WTC11 (cell line): ENCODE measurements around the gene NXT1. TPM values are rescaled to one million over a fixed set of nuclear protein-coding genes. Genes with fewer than 3 reads are reported as not detected.

Source experiments
- ATAC-seq: fragments of 200-7000 bp; cut with Tn5 transposase; 2 replicates; pipeline ENCODE4 v1.10.0; 2021; ENCODE audit warnings: mild to moderate bottlenecking, moderate library complexity
- CTCF ChIA-PET: fragments of 300-600 bp; sonication (Branson Sonifier 250); formaldehyde crosslinking; loops from one replicate; lab custom pipeline; 2021; ENCODE audit warnings: antibody characterized with exemption; lab: Charles Lee
- POLR2A ChIA-PET: fragments of 350-600 bp; sonication (Branson Sonifier 250); formaldehyde crosslinking; loops from one replicate; lab custom pipeline; 2021; ENCODE audit warnings: antibody characterized with exemption; lab: Charles Lee
- DNase-seq: peaks from one replicate; pipeline ENCODE4 v3.0.0; 2021; ENCODE audit warnings: low spot score
- H3K27ac Mint-ChIP-seq: 2 replicates; pipeline ENCODE4 v1.8.0; 2021; ENCODE audit warnings: mixed read lengths
- H3K27me3 Mint-ChIP-seq: 2 replicates; pipeline ENCODE4 v1.8.0; 2021; ENCODE audit warnings: low read depth, mild to moderate bottlenecking, moderate library complexity, mixed read lengths
- H3K36me3 Mint-ChIP-seq: 2 replicates; pipeline ENCODE4 v1.8.0; 2021; ENCODE audit warnings: mixed read lengths
- H3K4me1 Mint-ChIP-seq: 2 replicates; pipeline ENCODE4 v1.8.0; 2022; ENCODE audit warnings: mixed read lengths
- H3K4me3 Mint-ChIP-seq: 2 replicates; pipeline ENCODE4 v1.8.0; 2021; ENCODE audit warnings: mild to moderate bottlenecking, moderate library complexity, mixed read lengths
- H3K9me3 Mint-ChIP-seq: 2 replicates; pipeline ENCODE4 v1.8.0; 2021; ENCODE audit warnings: mixed read lengths
- ATF1 ChIP-seq: sonication (generic); formaldehyde crosslinking; IDR thresholded peaks from 2 replicates; pipeline ENCODE4 v1.8.1; 2023; ENCODE audit warnings: mild to moderate bottlenecking, moderate library complexity, missing genetic modification reagents
- ATF6 ChIP-seq: sonication (generic); formaldehyde crosslinking; IDR thresholded peaks from 2 replicates; pipeline ENCODE4 v1.8.1; 2023; ENCODE audit warnings: mild to moderate bottlenecking, missing genetic modification reagents
- CBFB ChIP-seq: sonication (generic); formaldehyde crosslinking; IDR thresholded peaks from 2 replicates; pipeline ENCODE4 v1.8.1; 2022; ENCODE audit warnings: mild to moderate bottlenecking, low read depth, missing genetic modification reagents
- CDX4 ChIP-seq: fragments of 250-450 bp; sonication (Bioruptor Pico); IDR thresholded peaks from 2 replicates; pipeline ENCODE4 v1.9.0; 2021; ENCODE audit warnings: moderate library complexity, mild to moderate bottlenecking, inconsistent platforms, borderline replicate concordance
- CREM ChIP-seq: sonication (generic); formaldehyde crosslinking; IDR thresholded peaks from 2 replicates; pipeline ENCODE4 v1.8.1; 2022; ENCODE audit warnings: mild to moderate bottlenecking, missing genetic modification reagents, moderate library complexity
- ELF4 ChIP-seq: sonication (generic); formaldehyde crosslinking; IDR thresholded peaks from 2 replicates; pipeline ENCODE4 v1.8.1; 2022; ENCODE audit warnings: low read depth, mild to moderate bottlenecking, moderate library complexity, missing genetic modification reagents
- ETV6 ChIP-seq: sonication (generic); formaldehyde crosslinking; IDR thresholded peaks from 2 replicates; pipeline ENCODE4 v1.8.1; 2022; ENCODE audit warnings: mild to moderate bottlenecking, missing genetic modification reagents
- GABPB1 ChIP-seq: sonication (generic); formaldehyde crosslinking; IDR thresholded peaks from 2 replicates; pipeline ENCODE4 v1.8.1; 2023; ENCODE audit warnings: mild to moderate bottlenecking, missing genetic modification reagents
- GRHL2 ChIP-seq: fragments of 250-450 bp; sonication (Bioruptor Pico); IDR thresholded peaks from 2 replicates; pipeline ENCODE4 v1.8.0; 2022; ENCODE audit warnings: mild to moderate bottlenecking, moderate library complexity; ENCODE audit not compliant: insufficient replicate concordance, severe bottlenecking
- HMGA2 ChIP-seq: fragments of 250-450 bp; sonication (Bioruptor Pico); IDR thresholded peaks from 2 replicates; pipeline ENCODE4 v1.4.0; 2021; ENCODE audit warnings: mild to moderate bottlenecking, moderate library complexity
- JUN ChIP-seq: sonication (generic); formaldehyde crosslinking; IDR thresholded peaks from 2 replicates; pipeline ENCODE4 v1.8.0; 2023; ENCODE audit warnings: mild to moderate bottlenecking, missing genetic modification reagents
- MAX ChIP-seq: sonication (generic); formaldehyde crosslinking; IDR thresholded peaks from 2 replicates; pipeline ENCODE4 v1.8.0; 2022; ENCODE audit warnings: mild to moderate bottlenecking, missing genetic modification reagents
- NFATC4 ChIP-seq: fragments of 250-450 bp; sonication (Bioruptor Pico); IDR thresholded peaks from 2 replicates; pipeline ENCODE4 v1.9.0; 2021; ENCODE audit warnings: mild to moderate bottlenecking
- NR1H2 ChIP-seq: sonication (generic); formaldehyde crosslinking; IDR thresholded peaks from 2 replicates; pipeline ENCODE4 v1.9.0; 2021; ENCODE audit warnings: mild to moderate bottlenecking, moderate library complexity, missing genetic modification reagents
- PRRX2 ChIP-seq: fragments of 250-450 bp; sonication (Bioruptor Pico); IDR thresholded peaks from 2 replicates; pipeline ENCODE4 v1.8.0; 2021; ENCODE audit warnings: mild to moderate bottlenecking
- RORB ChIP-seq: fragments of 250-450 bp; sonication (Bioruptor Pico); IDR thresholded peaks from 2 replicates; pipeline ENCODE4 v1.9.0; 2021; ENCODE audit warnings: mild to moderate bottlenecking
- SMAD4 ChIP-seq: sonication (generic); formaldehyde crosslinking; IDR thresholded peaks from 2 replicates; pipeline ENCODE4 v1.8.0; 2022; ENCODE audit warnings: mild to moderate bottlenecking, missing genetic modification reagents
- STAT6 ChIP-seq: sonication (generic); formaldehyde crosslinking; conservative IDR thresholded peaks from 2 replicates; pipeline ENCODE4 v1.8.1; 2023; ENCODE audit warnings: mild to moderate bottlenecking, low read depth, missing genetic modification reagents, moderate library complexity
- TCF7 ChIP-seq: sonication (generic); formaldehyde crosslinking; IDR thresholded peaks from 2 replicates; pipeline ENCODE4 v1.8.0; 2022; ENCODE audit warnings: mild to moderate bottlenecking, low read depth, missing genetic modification reagents, moderate library complexity
- ZBTB21 ChIP-seq: sonication (generic); formaldehyde crosslinking; IDR thresholded peaks from 2 replicates; pipeline ENCODE4 v1.8.1; 2023; ENCODE audit warnings: mild to moderate bottlenecking, missing genetic modification reagents, borderline replicate concordance
- ZNF219 ChIP-seq: sonication (generic); formaldehyde crosslinking; IDR thresholded peaks from 2 replicates; pipeline ENCODE4 v1.8.0; 2023; ENCODE audit warnings: missing genetic modification reagents, mild to moderate bottlenecking, borderline replicate concordance
- ZNF263 ChIP-seq: sonication (generic); formaldehyde crosslinking; IDR thresholded peaks from 2 replicates; pipeline ENCODE4 v1.8.1; 2022; ENCODE audit warnings: low read depth, mild to moderate bottlenecking, moderate library complexity, missing genetic modification reagents
- ZNF423 ChIP-seq: fragments of 250-450 bp; sonication (Bioruptor Pico); IDR thresholded peaks from 2 replicates; pipeline ENCODE4 v2.1.2; 2022; ENCODE audit warnings: mild to moderate bottlenecking, moderate library complexity
- ZNF512 ChIP-seq: sonication (generic); formaldehyde crosslinking; IDR thresholded peaks from 2 replicates; pipeline ENCODE4 v1.8.1; 2022; ENCODE audit warnings: missing genetic modification reagents, borderline replicate concordance
- total RNA-seq: library from RNA; stranded (reverse); gene quantifications from 3 replicates; pipeline ENCODE4 v1.2.3, GENCODE V29; 2021

The NXT1 gene
- total RNA-seq, 1 experiment from 2014 or later = 18.8 TPM

GRCh38 chr20:23314699-23315098 is 35.9 kb upstream of the NXT1 start (continued):
- TF ChIP-seq STAT6 (CRISPR knock-in tag) = no peak
- TF ChIP-seq RORB (CRISPR knock-in tag) = no peak
- no peak for TF ChIP-seq ATF1 (CRISPR knock-in tag)
- no peak for TF ChIP-seq HMGA2
- TF ChIP-seq ATF6 (CRISPR knock-in tag) = no peak
- no peak for TF ChIP-seq TCF7 (CRISPR knock-in tag)
- TF ChIP-seq SMAD4 (CRISPR knock-in tag) = no peak
- TF ChIP-seq GABPB1 = no peak
- TF ChIP-seq CBFB = no peak
- no peak for TF ChIP-seq MAX
- TF ChIP-seq ZNF219 (CRISPR knock-in tag) = no peak
- no peak for TF ChIP-seq ZBTB21 (CRISPR knock-in tag)
- TF ChIP-seq ELF4 = no peak
- TF ChIP-seq ZNF263 (CRISPR knock-in tag) = no peak

GRCh38 chr20:23315099-23315498 is 35.5 kb upstream of the NXT1 start:
- no peaks in the 10 kb centered on the region; the same call in 1 of the 2 replicates for H3K36me3 Mint-ChIP-seq
- no peaks in the 10 kb centered on the region for H3K27me3 Mint-ChIP-seq
- ChIA-PET POLR2A (no interaction called here), CTCF (no interaction called here)
- DNase-seq (no peak), ATAC-seq (no peak)
- H3K27ac Mint-ChIP-seq = no peak overlapping the region
- H3K4me3 Mint-ChIP-seq = no peak overlapping the region
- peaks cover 6% of the 10 kb centered on the region; the same call in 1 of the 2 replicates for H3K9me3 Mint-ChIP-seq
- H3K4me1 Mint-ChIP-seq = no peaks in the 10 kb centered on the region
- no peak for TF ChIP-seq NR1H2 (CRISPR knock-in tag)
- TF ChIP-seq CDX4 (CRISPR knock-in tag) = no peak
- TF ChIP-seq ZNF512 (CRISPR knock-in tag) = no peak
- TF ChIP-seq JUN (CRISPR knock-in tag) = no peak
- TF ChIP-seq CREM = no peak
- TF ChIP-seq, all 79 proteins: peak for 0

GRCh38 chr20:23316626-23317025 is 34.0 kb upstream of the NXT1 start:
- H3K27ac Mint-ChIP-seq = no peak overlapping the region
- H3K4me3 Mint-ChIP-seq = no peak overlapping the region
- TF ChIP-seq PRRX2 (CRISPR knock-in tag) (no peak), RORB (CRISPR knock-in tag) (no peak), HMGA2 (no peak), GRHL2 (CRISPR knock-in tag) (no peak), ZNF423 (CRISPR knock-in tag) (no peak), ZNF263 (CRISPR knock-in tag) (no peak), GABPB1 (no peak), ETV6 (CRISPR knock-in tag) (no peak), NFATC4 (no peak)

More at GRCh38 chr20:23316626-23317025, 34.0 kb upstream of the NXT1 start:
- H3K4me1 Mint-ChIP-seq = no peaks in the 10 kb centered on the region
- no peaks in the 10 kb centered on the region; the same call in 1 of the 2 replicates for H3K36me3 Mint-ChIP-seq
- no peak for ATAC-seq
- no peaks in the 10 kb centered on the region for H3K27me3 Mint-ChIP-seq
- ChIA-PET POLR2A (no interaction called here), CTCF (interaction anchor here (0.6 kb wide), 1 partner anchor 24 kb away, joined by 5 read pairs; no protein-coding TSS in a partner anchor)
- no peak for DNase-seq
- peaks cover 12% of the 10 kb centered on the region for H3K9me3 Mint-ChIP-seq
